PC-9 (cell line): ENCODE data around the gene ZSWIM4. TPM values are rescaled to one million over a fixed set of nuclear protein-coding genes. Genes with fewer than 3 reads are reported as not detected.

Source experiments
- BruUV-seq: library from RNA; stranded (reverse); fragments of 400-500 nt; replicated peaks from 2 replicates; lab custom pipeline; 2021; lab: Mats Ljungman, UMichigan
- CTCF ChIA-PET: fragments of 300-600 bp; sonication (Branson Sonifier 250); formaldehyde crosslinking; loops from one replicate; lab custom pipeline; 2022; ENCODE audit warnings: antibody characterized with exemption; lab: Charles Lee
- POLR2A ChIA-PET: fragments of 300-600 bp; sonication (Branson Sonifier 250); formaldehyde crosslinking; loops from one replicate; lab custom pipeline; 2022; ENCODE audit warnings: antibody characterized with exemption; ENCODE audit not compliant: unreplicated experiment; lab: Charles Lee
- DNase-seq, 2 experiments: peaks; one replicate each; pipeline versions ENCODE4 v3.0.0 to v3.0.0-alpha.2; 2015 to 2022; ENCODE audit warnings: mixed read lengths in 1 of 2
- H2AFZ ChIP-seq: fragments of 200-600 bp; sonication (generic); 2 replicates; pipeline ENCODE4 v1.8.1; 2017; ENCODE audit warnings: antibody characterized with exemption
- H3F3A ChIP-seq: fragments of 200-600 bp; sonication (generic); 2 replicates; pipeline ENCODE4 v1.8.1; 2017; ENCODE audit warnings: antibody characterized with exemption, mild to moderate bottlenecking, low read depth; ENCODE audit not compliant: insufficient read depth
- H3K27ac ChIP-seq: fragments of 200-600 bp; sonication (generic); 2 replicates; pipeline ENCODE4 v1.6.1; 2016; ENCODE audit warnings: mixed run types
- H3K27me3 ChIP-seq: fragments of 200-600 bp; sonication (generic); 2 replicates; pipeline ENCODE4 v1.6.1; 2016; ENCODE audit warnings: low read depth, mixed run types; ENCODE audit not compliant: insufficient read depth
- H3K36me3 ChIP-seq: fragments of 200-600 bp; sonication (generic); 2 replicates; pipeline ENCODE4 v1.6.1; 2016; ENCODE audit warnings: low read depth, mixed run types
- H3K4me1 ChIP-seq: fragments of 200-600 bp; sonication (generic); replicated peaks from 2 replicates; pipeline ENCODE4 v1.6.1; 2016; ENCODE audit warnings: mixed run types; ENCODE audit not compliant: insufficient read depth
- H3K4me2 ChIP-seq: fragments of 200-600 bp; sonication (generic); 2 replicates; pipeline ENCODE4 v1.6.1; 2017; ENCODE audit warnings: mixed run types
- H3K4me3 ChIP-seq: fragments of 200-600 bp; sonication (generic); 2 replicates; pipeline ENCODE4 v1.6.1; 2016; ENCODE audit warnings: mixed run types
- H3K79me2 ChIP-seq: fragments of 200-600 bp; sonication (generic); 2 replicates; pipeline ENCODE4 v1.6.1; 2017; ENCODE audit warnings: low read depth, mixed run types
- H3K9me2 ChIP-seq: fragments of 200-600 bp; sonication (generic); 2 replicates; pipeline ENCODE4 v1.8.1; 2017; ENCODE audit warnings: mild to moderate bottlenecking; ENCODE audit not compliant: insufficient read depth
- H3K9me3 ChIP-seq: fragments of 200-600 bp; sonication (generic); 2 replicates; pipeline ENCODE4 v1.8.1; 2016; ENCODE audit warnings: low read depth; ENCODE audit not compliant: insufficient read depth
- H4K20me1 ChIP-seq: fragments of 200-600 bp; sonication (generic); 2 replicates; pipeline ENCODE4 v1.8.1; 2017; ENCODE audit not compliant: insufficient read depth
- CTCF ChIP-seq: fragments of 200-600 bp; sonication (generic); conservative IDR thresholded peaks from 2 replicates; pipeline ENCODE4 v1.6.1; 2017; ENCODE audit warnings: mixed run types, antibody characterized with exemption, mild to moderate bottlenecking, moderate library complexity
- EZH2 ChIP-seq: fragments of 200-600 bp; sonication (generic); IDR thresholded peaks from 2 replicates; pipeline ENCODE4 v1.8.0; 2017; ENCODE audit warnings: antibody characterized with exemption, low read depth
- intact Hi-C: fragments of 100-400 bp; cut with micrococcal nuclease; formaldehyde crosslinking; loops from one replicate; pipeline ENCODE4 v1.10.0; 2022; ENCODE audit not compliant: unreplicated experiment
- total RNA-seq: library from RNA; stranded (reverse); gene quantifications from 2 replicates; pipeline ENCODE4 v1.2.3, GENCODE V29; 2021

Gene ZSWIM4
- total RNA-seq, 1 experiment from 2014 or later = 15.2 TPM

GRCh38 chr19:13873834-13874515 lies 78.7 kb downstream of the ZSWIM4 start:
- Histone ChIP-seq H3K4me2 (0 out of 2 replicates have a peak overlapping the region, but pooled peaks have one; percentile 21), H3F3A (peaks cover 32% of the 10 kb centered on the region; the same call in 1 of the 2 replicates), H3K36me3 (no peaks in the 10 kb centered on the region), H3K4me1 (peaks cover 9% of the 10 kb centered on the region; the same call in 1 of the 2 replicates), H3K4me3 (no peak overlapping the region), H3K9me2 (no peaks in the 10 kb centered on the region), H3K79me2 (no peaks in the 10 kb centered on the region), H4K20me1 (no peaks in the 10 kb centered on the region), H3K9me3 (no peaks in the 10 kb centered on the region), H3K27ac (no peak overlapping the region), H3K27me3 (no peaks in the 10 kb centered on the region), H2AFZ (no peak overlapping the region)
- DNase-seq = peak in 1 of 2 experiments; percentile 18
- POLR2A ChIA-PET = no interaction called here
- BruUV-seq = no TSS peak
- no peak for TF ChIP-seq EZH2
- TF ChIP-seq CTCF = no peak
- CTCF ChIA-PET = no interaction called here
- intact Hi-C loops = no loop called here

- ChIA-PET POLR2A (no interaction called here), CTCF (interaction anchor here (0.5 kb wide), 1 partner anchor 596 kb away, joined by 13 read pairs; no protein-coding TSS in a partner anchor)
These were observed 80.6 kb downstream of the ZSWIM4 start for GRCh38 chr19:13875824-13876223.

GRCh38 chr19:13876834-13877233 lies 81.6 kb downstream of the ZSWIM4 start, which contains the start of gene NANOS3:
Gene NANOS3, plus strand, starts transcription at chr19:13877134. Its CDS starts 115 bp downstream, at chr19:13877249.
- DNase-seq = no peak
- no peaks in the 10 kb centered on the region for H3K9me3 ChIP-seq
- H3K9me2 ChIP-seq = no peaks in the 10 kb centered on the region
- H3K4me2 ChIP-seq = no peak within 1 kb of the TSS
- no peaks in the 10 kb centered on the region for H3K79me2 ChIP-seq
- TF ChIP-seq CTCF (no peak), EZH2 (no peak)
- POLR2A ChIA-PET = no interaction called here
- no peaks in the 10 kb centered on the region for H3K27me3 ChIP-seq
- no peak within 1 kb of the TSS for H2AFZ ChIP-seq
- no peaks in the 10 kb centered on the region for H4K20me1 ChIP-seq
- peaks cover 28% of the 10 kb centered on the region for H3F3A ChIP-seq
- no peak within 1 kb of the TSS for H3K4me3 ChIP-seq
- CTCF ChIA-PET = no interaction called here
- BruUV-seq = no TSS peak
- peaks cover 25% of the 10 kb centered on the region for H3K4me1 ChIP-seq
- intact Hi-C loops = no loop called here
- H3K36me3 ChIP-seq = no peaks in the 10 kb centered on the region
- H3K27ac ChIP-seq = no peak within 1 kb of the TSS

More at GRCh38 chr19:13875824-13876223, 80.6 kb downstream of the ZSWIM4 start:
- Histone ChIP-seq H3K4me3 (no peak overlapping the region), H3F3A (peaks cover 32% of the 10 kb centered on the region; the same call in 1 of the 2 replicates), H3K4me2 (no peak overlapping the region), H3K9me2 (no peaks in the 10 kb centered on the region), H3K27ac (no peak overlapping the region), H3K79me2 (no peaks in the 10 kb centered on the region), H3K36me3 (no peaks in the 10 kb centered on the region), H3K27me3 (no peaks in the 10 kb centered on the region), H2AFZ (no peak overlapping the region), H4K20me1 (no peaks in the 10 kb centered on the region), H3K9me3 (no peaks in the 10 kb centered on the region), H3K4me1 (peaks cover 15% of the 10 kb centered on the region)
- TF ChIP-seq CTCF (no peak), EZH2 (no peak)
- DNase-seq = peak in 1 of 2 experiments; percentile 19
- intact Hi-C loops = no loop called here
- no TSS peak for BruUV-seq
